ENCODE data around the gene ID2. TPM values are rescaled to one million over a fixed set of nuclear protein-coding genes. Genes with fewer than 3 reads are reported as not detected.

The ID2 gene
- polyA plus RNA-seq, 1 donor from 2014 or later: 19.3 TPM

DNA sequence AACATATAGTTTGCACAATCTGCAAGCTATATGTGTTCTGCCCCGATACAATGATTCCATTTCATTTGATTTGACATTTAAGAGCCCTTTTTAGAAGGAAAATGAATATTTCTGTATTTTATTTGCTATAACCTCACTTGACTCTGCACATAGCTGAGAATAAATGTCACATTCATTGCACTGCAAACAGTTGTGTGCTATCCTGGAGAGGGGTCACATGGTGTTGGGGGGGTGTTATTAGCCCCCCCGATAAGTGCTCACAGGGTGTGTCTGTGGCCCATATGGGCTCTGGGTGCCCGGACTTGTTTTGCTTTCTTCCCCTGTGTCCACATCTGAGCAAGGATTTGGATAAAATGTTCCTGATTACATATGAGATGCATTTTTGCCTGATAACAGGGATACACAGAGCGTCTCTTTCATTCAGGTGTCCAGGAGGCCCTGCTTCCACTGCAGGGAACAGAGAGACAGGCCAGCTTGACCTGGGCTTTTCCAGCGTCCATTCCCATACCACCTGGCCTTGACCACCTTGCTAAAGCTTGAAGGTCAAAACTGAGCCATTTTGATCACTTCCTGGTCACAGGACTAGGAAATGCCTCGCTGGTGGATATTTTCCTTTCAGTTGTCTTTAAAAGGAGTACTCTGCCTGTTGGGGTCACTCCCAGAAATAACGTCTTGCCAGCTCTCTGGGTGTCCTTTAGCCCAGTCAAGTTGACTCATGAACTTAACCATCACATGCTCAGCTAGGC is 38.4 kb upstream of the ID2 start:
- Mint-ChIP-seq H3K36me3 (no peaks in the 10 kb centered on the region), H3K9me3 (peaks cover 0 to 2% (median 0%) of the 10 kb centered on the region in 3 donors), H3K27ac (no peak overlapping the region), H3K27me3 (no peaks in the 10 kb centered on the region), H3K4me3 (no peak overlapping the region), H3K4me1 (no peaks in the 10 kb centered on the region)

DNA sequence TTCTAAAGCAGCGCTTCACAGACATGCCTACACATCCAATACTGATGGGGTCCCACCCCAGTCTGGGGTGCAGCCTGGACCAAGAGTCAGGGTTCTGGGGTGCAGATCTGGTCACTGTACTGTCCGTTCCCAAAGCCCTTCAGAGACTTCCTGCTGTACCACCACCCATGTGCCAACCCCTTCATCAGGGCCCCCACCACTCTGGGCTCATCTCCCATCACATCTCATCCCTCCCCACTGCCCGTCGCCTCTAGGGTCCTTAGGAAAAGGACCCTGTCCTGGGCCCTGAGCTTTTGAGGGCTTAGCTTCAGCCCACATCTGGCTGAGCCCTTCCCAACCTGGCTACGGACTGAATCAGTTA is 37.9 kb upstream of the ID2 start:
- Mint-ChIP-seq H3K9me3 (peaks cover 0 to 2% (median 0%) of the 10 kb centered on the region in 3 donors), H3K36me3 (no peaks in the 10 kb centered on the region), H3K27me3 (no peaks in the 10 kb centered on the region), H3K27ac (no peak overlapping the region), H3K4me1 (no peaks in the 10 kb centered on the region), H3K4me3 (no peak overlapping the region)

DNA sequence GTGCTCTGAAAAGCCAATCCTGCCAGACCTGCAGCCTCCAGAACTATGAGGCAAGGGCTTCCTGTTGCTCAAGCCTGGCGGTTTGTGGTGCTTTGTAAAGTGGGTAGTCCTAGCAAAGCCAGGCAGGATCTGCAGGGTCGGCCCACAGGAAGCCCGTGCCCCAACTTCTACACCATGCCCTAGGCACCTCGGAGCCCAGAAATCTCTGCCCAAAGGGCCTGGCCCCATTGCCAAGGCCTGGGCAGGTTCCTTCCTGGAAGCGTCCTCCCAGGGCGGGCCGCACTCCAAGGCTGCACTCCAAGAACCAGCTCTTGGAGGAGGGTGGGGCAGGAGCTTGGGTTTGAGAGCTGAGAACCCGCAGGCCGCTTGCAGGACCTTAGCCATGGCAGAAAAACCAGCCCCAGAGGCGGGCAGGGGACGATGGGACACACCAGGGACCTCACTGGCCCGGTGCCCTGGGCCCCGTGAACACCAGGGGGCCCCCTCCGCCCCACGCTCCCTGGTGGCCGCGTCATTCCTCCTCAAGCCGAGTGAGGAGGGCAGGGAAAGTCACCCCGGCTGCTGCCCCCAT is 37.2 kb upstream of the ID2 start:
- Mint-ChIP-seq H3K36me3 (no peaks in the 10 kb centered on the region), H3K27ac (no peak overlapping the region), H3K9me3 (peaks cover 0 to 2% (median 0%) of the 10 kb centered on the region in 3 donors), H3K4me3 (no peak overlapping the region), H3K4me1 (no peaks in the 10 kb centered on the region), H3K27me3 (no peaks in the 10 kb centered on the region)

DNA sequence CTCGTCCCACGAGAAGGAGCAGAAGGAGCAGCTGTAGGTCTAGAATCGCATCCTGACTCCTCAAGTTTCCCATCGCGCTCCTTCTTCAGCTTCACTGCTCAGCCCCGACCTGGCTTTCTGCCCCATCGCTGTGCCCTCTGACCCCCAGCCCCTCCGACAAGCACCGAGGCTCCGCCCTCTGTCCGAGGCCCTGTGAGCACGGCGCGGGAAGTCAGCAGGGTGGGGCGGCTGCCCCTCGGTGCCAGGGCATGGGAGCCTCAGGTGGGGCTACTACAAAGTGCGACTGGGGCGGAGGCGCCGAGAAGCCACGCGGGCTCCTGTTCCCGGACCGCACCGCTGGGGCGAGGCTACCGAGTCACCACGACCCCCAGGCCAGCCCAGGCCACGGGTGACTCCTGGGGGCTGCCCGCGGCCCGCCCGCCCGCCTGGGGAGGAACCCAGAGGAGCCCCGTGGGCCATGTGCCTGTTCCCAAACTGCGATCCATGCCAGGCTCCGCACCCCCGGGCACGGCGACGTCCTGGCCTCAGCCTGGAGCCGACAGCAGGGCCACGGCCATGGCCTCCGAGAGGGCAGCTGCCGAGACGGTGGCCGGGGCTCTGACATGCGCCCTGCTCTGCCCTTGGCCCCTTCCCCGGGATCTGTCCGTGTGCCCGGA is 36.6 kb upstream of the ID2 start:
- Mint-ChIP-seq H3K9me3 (peaks cover 0 to 2% (median 0%) of the 10 kb centered on the region in 3 donors), H3K27ac (no peak overlapping the region), H3K27me3 (no peaks in the 10 kb centered on the region), H3K4me3 (no peak overlapping the region), H3K36me3 (no peaks in the 10 kb centered on the region), H3K4me1 (peaks cover 0 to 1% (median 0%) of the 10 kb centered on the region in 3 donors)

DNA sequence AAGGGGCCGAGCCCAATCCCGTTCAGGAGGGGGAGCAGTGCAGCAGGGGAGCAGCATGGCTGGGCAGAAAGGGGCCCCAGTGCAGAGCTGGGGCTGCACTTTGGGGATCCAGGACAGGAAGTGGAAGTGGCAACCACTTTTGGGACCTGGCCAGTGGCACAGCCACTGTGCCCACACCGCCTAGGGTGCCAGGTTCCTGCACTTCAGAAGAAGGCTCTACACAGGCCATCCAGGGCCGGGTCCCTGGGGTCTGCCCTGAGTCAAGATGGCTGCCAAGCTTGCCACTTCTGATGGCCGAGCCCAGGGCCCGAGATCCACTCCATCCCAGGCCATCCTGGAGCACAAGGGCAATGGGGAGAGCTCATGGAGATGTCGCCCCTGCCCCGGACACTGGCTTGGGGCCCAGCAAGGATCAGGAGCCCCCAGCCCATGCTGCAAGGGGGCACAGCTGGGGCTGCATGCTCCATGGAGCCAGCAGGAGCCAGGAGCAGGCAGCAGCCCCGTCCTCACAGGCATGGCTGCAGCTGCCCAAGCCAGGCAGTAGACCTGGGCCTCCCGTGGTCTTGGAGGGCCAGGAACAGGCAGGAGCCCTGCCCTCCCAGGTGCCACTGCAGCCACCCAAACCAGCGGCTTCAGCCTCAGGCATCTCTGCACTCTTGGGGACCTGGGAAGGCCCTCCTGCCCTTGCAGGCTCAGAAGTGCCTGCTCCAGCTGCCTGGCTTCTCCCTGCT is 35.0 kb upstream of the ID2 start:
- peaks cover 0 to 2% (median 0%) of the 10 kb centered on the region in 3 donors for H3K9me3 Mint-ChIP-seq
- H3K4me1 Mint-ChIP-seq: peaks cover 0 to 1% (median 0%) of the 10 kb centered on the region in 3 donors
- H3K27me3 Mint-ChIP-seq: no peaks in the 10 kb centered on the region

DNA sequence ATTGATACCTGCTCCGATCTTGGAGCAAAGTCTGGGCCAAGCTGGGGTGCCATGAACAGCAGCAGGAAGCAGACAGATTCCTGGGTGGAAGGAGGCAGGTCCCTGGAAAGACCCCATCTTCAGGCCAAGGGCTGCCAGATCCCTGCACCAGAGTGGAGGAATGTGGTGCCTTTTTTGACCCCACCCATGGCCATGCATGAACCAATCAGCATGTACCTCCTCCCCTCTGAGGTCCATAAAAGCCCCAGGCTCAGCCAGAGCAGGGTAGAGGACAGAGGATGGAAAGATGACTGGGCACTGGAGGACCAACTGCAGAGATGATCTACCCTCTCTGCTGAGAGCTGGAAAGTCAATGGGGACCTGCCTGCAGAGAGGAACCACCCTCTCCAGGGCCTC is 34.4 kb upstream of the ID2 start:
- Mint-ChIP-seq H3K27ac (no peak overlapping the region), H3K27me3 (no peaks in the 10 kb centered on the region), H3K36me3 (no peaks in the 10 kb centered on the region), H3K4me3 (no peak overlapping the region), H3K4me1 (peaks cover 0 to 1% (median 0%) of the 10 kb centered on the region in 3 donors), H3K9me3 (peaks cover 0 to 2% (median 0%) of the 10 kb centered on the region in 3 donors)

More for the DNA sequence above, 35.0 kb upstream of the ID2 start:
- no peak overlapping the region for H3K27ac Mint-ChIP-seq
- H3K4me3 Mint-ChIP-seq: no peak overlapping the region
- no peaks in the 10 kb centered on the region for H3K36me3 Mint-ChIP-seq

DNA sequence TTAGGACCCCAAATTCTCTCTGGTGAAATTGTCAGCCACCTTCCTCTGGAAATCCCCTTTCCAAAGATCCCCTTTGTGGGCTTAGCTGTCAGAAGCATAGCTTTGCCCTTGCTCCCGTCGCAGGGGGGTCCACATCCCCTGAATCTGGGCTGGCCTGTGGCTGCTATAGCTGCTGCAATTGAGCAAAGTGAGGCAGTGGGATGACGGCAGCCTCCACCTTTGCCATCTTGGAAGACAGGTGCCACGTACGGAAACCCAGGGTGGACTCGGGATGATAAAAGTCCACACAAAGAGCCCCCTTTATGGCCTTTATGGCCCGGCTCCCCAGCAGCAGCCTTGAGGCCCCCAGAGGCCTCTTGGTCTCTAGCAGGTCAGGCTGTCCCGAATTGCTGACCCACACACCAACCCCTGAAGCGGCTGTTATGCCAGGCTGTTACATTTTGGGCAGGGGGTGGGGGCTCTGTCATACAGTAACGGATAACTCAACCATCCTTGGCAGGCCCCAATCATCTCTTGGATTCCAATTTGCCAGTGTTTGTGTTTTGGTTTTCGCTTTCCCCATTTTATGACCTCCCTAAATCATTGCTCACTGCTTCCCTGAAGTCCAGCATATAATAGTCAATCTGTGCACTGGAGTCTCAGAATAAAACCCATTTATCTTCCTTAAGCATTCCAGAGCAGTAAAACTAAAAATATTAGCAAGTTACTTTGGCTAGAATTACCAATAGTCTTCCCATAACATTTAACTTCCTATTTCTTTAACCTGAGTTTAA is 33.2 kb upstream of the ID2 start:
- Mint-ChIP-seq H3K27ac (no peak overlapping the region), H3K9me3 (peaks cover 0 to 2% (median 0%) of the 10 kb centered on the region in 3 donors), H3K4me3 (peak overlapping the region in 1 of 4 donors; percentile 22), H3K36me3 (no peaks in the 10 kb centered on the region), H3K27me3 (no peaks in the 10 kb centered on the region), H3K4me1 (peaks cover 0 to 1% (median 0%) of the 10 kb centered on the region in 3 donors)

DNA sequence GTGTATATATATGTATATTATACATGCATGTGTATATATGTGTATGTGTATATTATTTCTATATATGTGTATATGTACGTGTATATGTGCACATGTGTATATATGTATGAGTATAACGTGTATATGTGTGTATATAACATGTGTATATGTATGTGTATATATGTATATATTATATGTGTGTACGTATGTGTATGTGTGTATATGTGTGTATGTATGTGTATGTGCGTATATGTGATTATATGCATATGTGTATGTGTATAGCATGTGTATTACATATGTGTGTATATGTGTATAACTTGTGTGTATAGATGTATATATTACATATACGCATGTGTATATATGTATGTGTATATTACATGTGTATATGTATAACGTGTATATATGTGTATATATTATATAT is 32.1 kb upstream of the ID2 start:
- no peak overlapping the region for H3K4me3 Mint-ChIP-seq
- peaks cover 0 to 2% (median 0%) of the 10 kb centered on the region in 3 donors for H3K9me3 Mint-ChIP-seq
- H3K27ac Mint-ChIP-seq: no peak overlapping the region
- H3K4me1 Mint-ChIP-seq: peaks cover 0 to 1% (median 0%) of the 10 kb centered on the region in 3 donors
- H3K27me3 Mint-ChIP-seq: peaks cover 6% of the 10 kb centered on the region
- peaks cover 2% of the 10 kb centered on the region for H3K36me3 Mint-ChIP-seq

DNA sequence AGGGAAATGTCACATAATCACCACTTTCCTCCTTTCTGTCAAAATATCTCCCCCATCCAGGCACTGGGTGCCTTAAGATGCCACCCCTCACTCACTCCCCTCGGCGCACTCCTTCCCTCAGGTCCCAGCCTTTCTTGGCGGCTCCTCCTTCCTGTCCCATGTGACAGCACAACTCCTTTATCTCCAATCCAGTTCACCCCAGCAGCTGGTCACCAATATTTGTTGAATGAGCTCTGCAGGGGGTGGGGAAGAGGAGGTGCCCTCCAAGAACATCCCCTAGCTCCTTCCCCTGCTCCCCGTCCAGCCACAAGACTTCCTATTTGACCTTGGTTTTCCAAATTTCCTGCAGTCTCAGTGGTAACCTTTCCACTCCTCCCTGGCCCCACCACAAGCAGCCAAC is 31.6 kb upstream of the ID2 start:
- Mint-ChIP-seq H3K27ac (no peak overlapping the region), H3K27me3 (peaks cover 8% of the 10 kb centered on the region), H3K4me3 (no peak overlapping the region), H3K36me3 (peaks cover 2% of the 10 kb centered on the region), H3K4me1 (peaks cover 0 to 1% (median 0%) of the 10 kb centered on the region in 3 donors), H3K9me3 (peaks cover 0 to 2% (median 0%) of the 10 kb centered on the region in 3 donors)

DNA sequence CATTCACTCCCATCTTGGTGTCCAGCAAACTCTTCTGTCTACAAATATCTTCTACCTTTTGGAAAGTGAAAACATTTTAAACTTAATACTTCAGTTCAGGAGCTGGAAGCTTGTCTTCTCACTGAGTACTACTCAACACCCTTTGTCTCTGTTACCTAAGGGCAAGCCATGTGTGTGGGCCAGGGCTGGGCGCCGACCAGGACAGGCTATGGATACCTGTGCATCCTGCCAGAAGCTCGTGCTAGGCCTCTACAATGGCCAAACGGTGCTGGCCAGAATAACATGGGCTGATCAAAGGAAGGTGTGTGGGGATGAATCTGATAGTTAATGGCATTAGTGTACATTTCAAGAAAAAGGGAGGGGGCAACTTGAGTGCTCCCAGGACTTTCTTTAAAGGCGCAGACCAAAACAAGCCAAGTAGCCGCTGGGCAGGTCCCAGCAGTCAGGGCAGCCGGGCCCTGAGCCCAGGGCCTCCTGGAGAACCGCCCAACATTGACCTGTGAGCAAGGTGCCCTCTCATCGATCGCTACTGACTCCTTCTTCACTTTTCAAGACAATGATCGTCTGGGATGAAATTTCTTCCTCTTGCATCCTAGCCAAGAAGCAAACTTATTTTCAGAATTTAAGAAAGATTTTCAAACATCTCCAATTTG is 29.0 kb upstream of the ID2 start:
- Mint-ChIP-seq H3K4me3 (no peak overlapping the region), H3K27ac (no peak overlapping the region), H3K9me3 (no peaks in the 10 kb centered on the region), H3K36me3 (peaks cover 5% of the 10 kb centered on the region), H3K4me1 (peaks cover 0 to 1% (median 0%) of the 10 kb centered on the region in 3 donors), H3K27me3 (peaks cover 15% of the 10 kb centered on the region)

DNA sequence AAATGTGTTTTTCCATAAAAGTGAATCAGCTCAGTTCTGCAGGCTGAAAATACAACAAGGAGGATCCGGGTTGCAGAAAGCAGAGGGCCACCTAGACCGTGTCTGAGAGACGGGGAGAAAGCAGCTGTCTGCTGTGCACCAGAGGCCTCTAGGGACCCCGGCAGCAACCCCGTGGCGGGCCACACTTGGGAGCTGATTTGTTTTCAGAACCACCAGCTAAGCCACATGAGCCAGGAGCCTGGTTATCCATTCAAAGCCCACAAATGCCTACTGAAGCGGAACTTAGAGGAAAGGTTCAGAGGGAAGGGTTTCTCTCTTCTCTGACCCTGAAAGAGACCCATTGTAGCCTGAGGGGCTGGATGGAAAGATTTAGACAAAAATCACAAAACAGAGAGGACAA is 28.4 kb upstream of the ID2 start:
- H3K4me1 Mint-ChIP-seq: peaks cover 0 to 1% (median 0%) of the 10 kb centered on the region in 3 donors
- H3K9me3 Mint-ChIP-seq: no peaks in the 10 kb centered on the region
- no peak overlapping the region for H3K27ac Mint-ChIP-seq
- H3K27me3 Mint-ChIP-seq: peaks cover 20% of the 10 kb centered on the region
- no peak overlapping the region for H3K4me3 Mint-ChIP-seq
- peaks cover 5% of the 10 kb centered on the region for H3K36me3 Mint-ChIP-seq

DNA sequence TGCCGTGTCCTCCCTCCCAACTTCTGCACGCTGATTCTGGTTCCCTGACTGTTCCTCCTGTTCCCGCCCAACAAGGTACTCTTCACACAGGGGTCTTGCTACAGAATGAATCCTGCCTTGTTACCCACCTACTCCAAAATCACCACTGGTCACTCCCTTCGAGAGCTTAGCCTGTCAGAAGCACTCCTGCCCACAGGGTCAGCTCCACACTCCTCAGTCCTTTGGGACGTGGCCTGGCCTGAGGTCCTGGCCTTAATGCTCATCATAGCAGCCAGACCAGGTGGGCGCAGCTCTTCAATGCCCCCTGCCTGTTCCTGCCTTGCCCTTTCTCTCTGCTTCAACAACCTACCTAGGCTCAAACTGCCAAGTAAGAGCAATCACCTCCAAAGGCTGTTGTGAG is 27.8 kb upstream of the ID2 start:
- H3K4me3 Mint-ChIP-seq: no peak overlapping the region

DNA sequence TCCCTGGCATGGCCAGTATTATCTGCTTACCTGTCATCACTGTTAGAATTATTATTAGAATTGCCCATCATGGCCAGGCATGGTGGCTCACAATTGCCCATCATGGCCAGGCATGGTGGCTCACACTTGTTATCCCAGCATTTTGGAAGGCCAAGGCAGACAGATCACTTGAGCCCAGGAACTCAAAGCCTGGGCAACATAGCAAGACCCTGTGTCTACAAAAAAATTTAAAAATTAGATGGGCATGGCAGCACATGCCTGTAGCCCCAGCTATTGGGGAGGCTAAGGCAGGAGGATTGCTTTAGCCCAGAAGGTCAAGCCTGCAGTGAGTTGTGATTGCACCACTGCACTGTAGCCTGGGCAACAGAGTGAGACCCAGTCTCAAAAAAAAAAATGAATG is 27.4 kb upstream of the ID2 start:
- Mint-ChIP-seq H3K27ac (no peak overlapping the region), H3K4me1 (peaks cover 0 to 1% (median 0%) of the 10 kb centered on the region in 3 donors), H3K27me3 (peaks cover 26% of the 10 kb centered on the region), H3K4me3 (no peak overlapping the region), H3K36me3 (peaks cover 5% of the 10 kb centered on the region), H3K9me3 (no peaks in the 10 kb centered on the region)

More for the DNA sequence above, 27.8 kb upstream of the ID2 start:
- Mint-ChIP-seq H3K27ac (peak overlapping the region in 1 of 3 donors; percentile 78), H3K9me3 (no peaks in the 10 kb centered on the region), H3K27me3 (peaks cover 24% of the 10 kb centered on the region), H3K4me1 (peaks cover 0 to 1% (median 0%) of the 10 kb centered on the region in 3 donors), H3K36me3 (peaks cover 5% of the 10 kb centered on the region)

DNA sequence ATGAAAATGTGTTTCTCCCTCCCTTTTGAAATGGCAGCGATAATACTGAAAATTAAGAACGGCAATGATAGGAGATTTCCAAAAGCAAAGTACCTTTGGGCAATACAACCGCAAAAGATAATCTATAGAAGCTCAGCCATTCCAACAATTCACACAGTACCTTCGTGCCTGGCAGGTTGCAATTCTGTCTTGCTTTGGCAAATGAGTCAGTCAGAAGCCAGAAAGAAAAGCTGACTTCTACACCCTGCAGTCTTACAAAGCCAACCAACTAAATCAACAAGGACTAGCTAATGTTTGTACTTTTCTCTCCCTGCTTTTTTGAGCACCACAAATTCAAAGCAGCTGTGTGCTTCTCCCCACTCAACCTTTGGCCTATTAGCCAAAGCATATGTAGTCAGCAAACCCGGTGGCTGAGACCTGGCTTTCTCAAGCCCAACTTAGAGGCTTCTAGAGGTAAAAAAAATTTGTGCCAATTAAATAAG is 25.7 kb upstream of the ID2 start:
- H3K27me3 Mint-ChIP-seq: peaks cover 27% of the 10 kb centered on the region
- no peak overlapping the region for H3K27ac Mint-ChIP-seq
- H3K4me3 Mint-ChIP-seq: no peak overlapping the region
- no peaks in the 10 kb centered on the region for H3K9me3 Mint-ChIP-seq
- H3K4me1 Mint-ChIP-seq: no peaks in the 10 kb centered on the region
- peaks cover 5% of the 10 kb centered on the region for H3K36me3 Mint-ChIP-seq
